Right hindlimb (tissue), 1 donor: Measurements from ENCODE around the gene CSTF3.
"Not testable (repeated sequence)": the region's sequence is repeated elsewhere in the genome, so short reads cannot be mapped to it uniquely, and the experiment has no call there.

Source experiments
- DNase-seq: peaks from one replicate; pipeline ENCODE4 v3.0.0-alpha.2; 2018

The CSTF3 gene

DNA sequence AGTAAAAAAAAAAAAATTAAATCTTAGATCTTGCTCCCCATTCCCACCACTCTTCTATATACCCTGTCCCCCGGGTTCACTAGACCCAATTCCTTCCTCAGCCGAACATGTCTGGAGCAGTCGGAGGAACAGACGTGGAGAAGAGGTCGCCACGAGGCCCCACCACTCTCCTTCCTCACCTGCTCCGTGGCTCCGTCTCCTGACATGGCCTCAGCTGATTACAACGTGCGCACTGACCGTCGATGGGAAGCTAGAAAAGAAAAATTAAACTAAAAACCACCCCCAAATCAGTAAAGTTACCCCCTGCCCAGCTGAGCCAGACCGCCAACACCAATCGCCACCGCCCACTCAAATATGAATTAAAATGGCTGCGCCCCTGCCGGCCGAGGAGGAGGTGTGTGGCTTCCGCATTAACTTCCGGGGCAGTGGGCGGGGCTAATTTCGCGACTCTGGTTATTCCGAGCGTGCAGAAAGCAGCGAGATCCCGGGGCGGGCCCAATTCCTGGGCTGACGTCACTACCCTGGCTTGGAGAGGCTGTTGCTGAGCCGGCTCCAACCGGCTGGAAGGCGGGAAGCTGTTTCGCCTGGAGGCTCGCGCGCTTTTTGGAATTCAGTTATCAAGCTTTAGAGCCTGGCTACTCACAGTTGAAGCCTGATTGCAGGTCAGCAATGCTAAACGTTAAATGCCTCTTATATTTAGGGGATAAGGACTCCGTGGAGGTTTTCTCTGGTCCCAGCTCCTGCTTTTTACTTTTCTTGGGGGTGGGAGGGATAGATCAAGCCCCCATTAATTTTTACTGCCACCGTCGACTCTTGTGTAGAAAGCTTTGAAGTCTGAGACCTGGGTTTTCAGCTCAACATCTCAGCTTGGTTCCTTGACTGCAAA lies at the start of gene CSTF3:
TSS of gene CSTF3 (minus strand) at position 361 of the 886 bp plus-strand sequence. CDS start at position 206, 155 bp downstream.
- peak; percentile 100 for DNase-seq

DNA sequence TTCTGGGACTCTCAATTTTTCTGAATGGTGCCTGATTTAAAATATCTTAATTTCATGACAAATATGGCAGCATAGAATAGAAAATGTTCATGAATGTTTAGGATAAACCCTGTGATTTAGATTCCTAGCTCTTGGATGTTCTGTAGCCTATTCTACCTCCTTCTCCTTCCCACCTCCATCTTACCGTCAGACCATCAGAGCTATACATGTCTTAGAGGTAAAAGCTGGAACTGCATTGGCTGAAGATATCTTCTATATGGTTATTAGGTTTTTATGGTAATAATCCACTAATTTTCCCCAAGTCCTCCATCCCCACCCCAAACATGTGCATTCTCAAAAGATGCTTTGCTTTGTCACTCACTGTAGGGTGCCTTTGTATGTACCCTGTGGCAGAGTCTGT lies 46.9 kb upstream of the CSTF3 start:
- no peak for DNase-seq

DNA sequence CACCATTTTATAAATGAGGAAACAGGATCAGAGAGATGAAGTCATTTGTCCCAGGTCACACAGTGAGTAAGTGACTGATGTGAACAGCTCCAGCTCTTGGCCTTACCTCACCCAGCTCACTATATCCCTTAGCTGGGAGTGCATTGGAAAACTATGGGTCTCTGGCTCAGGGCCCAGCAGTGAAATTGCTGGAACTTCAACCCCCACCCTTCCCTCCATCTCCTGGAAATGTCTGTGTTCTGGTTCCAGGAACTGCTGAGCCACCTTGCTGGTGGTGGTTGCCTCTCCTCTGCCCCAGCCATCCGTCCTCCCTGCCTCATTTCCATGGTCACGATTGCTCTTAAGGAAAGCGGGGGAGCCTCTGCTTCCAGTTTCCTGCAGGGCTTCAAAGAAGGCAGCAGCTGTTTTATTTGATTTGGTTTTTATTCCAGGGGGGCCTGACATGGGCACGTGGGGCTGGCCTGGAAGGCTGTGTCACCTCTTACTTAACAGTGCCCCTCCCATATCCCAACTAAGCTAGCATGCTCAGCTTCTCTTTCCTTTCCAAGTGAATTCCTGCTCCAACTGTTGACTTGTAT lies 46.2 kb upstream of the CSTF3 start:
- peak; percentile 48 for DNase-seq

DNA sequence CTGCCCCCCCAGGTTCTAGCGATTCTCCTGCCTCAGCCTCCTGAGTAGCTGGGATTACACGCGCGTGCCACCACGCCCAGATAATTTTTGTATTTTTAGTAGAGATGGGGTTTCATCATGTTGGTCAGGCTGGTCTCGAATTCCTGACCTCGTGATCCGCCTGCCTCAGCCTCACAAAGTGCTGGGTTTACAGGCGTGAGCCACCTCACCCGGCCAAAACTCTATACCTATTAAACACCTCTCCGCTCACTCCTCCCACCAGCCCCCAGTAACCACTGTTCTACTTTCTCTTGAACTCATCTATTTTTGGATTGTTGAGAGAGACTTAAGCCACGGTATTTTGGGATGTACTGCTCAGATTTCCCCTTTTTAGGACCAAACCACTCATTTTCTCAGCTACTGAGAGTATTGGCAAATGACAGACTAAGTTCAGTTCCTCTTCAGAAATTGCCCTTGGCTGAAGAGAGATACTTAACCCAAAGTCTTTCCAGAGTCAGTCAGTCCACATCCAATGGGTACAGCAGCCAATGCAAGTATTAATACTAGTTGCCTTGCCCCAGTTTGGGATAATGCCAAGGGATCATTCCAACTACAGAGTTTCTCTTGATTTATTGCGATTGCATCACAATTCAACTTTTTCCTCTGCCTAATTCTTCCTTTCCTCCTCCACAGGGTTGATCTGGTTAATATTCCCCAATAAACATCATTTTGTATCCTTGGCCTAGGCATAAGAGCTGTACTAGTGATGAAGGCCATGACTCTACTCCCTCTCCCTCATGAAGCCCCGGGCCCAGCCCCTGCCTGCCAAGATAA lies 36.8 kb upstream of the CSTF3 start:
- DNase-seq: no peak

DNA sequence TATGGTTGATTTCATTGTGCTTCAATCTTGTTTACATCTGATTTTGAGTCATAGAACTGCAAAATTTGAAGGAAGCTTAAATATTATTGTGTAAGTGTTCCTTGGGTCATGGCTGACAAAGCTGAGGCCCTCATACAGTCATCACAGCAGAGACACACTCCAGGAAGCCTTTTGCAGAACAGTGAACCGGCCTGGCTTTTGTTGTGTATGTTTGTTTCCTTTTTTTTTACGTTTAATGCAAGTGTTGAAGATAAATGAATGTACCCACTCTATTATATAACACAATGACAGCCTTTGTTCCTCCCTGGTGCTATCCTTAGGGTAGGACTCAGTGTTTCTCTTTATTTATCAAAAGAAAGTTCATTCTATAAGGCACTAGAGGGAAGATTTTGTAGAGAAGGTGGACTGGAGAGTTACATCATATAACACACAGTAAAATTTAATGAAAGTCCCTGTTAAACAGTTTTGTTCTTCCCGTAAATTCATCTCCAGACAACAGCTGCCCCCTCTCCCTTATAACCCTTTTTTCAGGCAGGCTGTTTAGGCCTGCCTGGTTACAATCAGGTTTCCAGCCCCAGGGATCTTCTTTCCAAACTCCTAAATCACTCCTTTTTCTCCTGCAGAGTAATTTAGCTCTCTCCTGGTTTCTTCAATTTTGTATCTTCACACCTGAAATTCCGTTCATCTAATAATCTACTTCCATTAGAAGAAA lies 34.3 kb upstream of the CSTF3 start:
- no peak for DNase-seq

DNA sequence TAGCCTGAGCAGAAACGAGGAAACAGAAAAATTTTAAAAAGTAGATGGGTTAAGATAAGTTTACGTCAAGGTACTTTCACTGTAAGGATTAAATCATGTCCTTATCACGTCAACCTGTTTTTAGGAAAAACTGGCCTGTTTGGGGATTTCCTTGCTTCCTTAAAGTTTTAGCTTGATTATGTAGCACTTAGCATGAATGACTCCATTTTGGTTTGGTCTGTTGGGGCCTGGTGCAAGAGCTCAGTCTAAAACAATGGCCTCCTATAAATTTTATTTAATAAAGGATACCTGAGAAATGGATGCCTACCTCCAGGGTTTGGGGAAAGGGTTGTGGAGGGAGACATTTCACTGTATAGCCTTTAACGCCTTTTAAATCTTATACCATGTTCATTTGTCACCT lies 33.2 kb upstream of the CSTF3 start:
- no peak for DNase-seq

DNA sequence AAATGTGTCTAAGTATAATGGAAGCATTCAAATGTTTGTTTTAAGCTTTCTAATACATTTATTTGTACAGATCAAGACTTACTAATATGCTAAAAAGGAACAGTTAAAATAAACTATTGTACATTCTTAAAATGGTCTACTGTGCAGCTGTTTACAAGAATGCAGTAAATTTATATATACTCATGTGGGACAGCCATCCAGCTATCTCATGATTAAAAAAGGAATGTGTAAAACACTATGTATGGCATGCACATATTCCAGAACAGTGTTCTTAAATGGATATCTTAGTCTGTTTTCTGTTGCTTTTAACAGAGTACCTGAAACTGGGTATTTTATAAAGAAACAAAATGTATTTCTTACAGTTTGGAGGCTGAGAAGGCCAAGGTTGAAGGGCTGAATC lies 30.2 kb upstream of the CSTF3 start:
- no peak for DNase-seq

DNA sequence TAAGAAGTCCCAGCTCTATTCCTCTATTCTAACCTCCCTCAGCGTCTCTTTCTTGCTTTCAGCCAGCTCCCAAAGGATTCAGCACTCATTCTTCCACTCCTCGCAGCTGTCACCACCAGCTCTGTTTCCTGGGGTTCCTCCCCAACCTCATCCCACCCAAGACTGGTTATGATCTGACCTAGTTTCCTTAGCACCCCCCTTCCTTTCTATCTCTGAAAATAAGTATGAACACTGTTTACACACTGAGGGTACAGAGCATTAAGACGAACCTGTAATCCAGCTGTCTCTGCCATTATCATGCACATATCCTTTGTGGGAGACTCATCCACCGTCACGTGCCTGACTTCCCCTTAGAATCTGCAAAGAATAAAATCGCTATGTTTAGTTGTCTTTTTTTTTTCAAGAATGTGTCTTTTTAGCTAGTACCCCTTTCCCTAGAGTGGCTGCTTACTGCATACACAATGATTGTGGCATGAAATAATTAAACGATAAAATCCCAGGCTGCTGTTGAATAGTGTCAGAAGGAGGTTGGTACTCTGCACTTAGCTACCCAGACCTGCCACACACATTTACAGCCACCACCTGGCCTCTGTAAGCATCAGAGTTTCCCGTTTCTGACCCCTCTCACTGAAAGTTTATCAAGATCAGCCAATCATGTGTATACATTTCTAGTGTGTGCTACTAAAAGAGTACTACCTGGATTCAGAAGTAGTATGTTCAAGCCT lies 26.9 kb upstream of the CSTF3 start:
- no peak for DNase-seq

DNA sequence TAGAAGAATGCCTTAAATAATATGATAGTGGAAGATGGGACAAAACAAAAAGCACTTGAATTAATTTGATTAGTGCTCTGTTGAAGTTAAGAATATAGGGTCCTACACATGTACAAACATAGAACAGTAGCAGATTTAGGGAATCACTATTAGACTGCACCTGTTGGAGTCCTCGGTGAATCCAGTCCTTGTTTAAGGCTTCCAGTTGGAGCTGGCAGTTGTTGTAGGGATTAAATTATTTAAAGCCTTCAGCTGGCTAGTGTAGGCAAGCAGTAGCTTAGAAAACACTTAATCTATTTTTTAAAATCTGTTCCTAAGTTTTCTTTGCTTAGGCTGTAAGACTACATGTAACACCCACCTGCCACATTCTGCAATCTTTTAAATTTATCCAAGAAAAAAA lies 24.5 kb upstream of the CSTF3 start:
- no peak for DNase-seq

DNA sequence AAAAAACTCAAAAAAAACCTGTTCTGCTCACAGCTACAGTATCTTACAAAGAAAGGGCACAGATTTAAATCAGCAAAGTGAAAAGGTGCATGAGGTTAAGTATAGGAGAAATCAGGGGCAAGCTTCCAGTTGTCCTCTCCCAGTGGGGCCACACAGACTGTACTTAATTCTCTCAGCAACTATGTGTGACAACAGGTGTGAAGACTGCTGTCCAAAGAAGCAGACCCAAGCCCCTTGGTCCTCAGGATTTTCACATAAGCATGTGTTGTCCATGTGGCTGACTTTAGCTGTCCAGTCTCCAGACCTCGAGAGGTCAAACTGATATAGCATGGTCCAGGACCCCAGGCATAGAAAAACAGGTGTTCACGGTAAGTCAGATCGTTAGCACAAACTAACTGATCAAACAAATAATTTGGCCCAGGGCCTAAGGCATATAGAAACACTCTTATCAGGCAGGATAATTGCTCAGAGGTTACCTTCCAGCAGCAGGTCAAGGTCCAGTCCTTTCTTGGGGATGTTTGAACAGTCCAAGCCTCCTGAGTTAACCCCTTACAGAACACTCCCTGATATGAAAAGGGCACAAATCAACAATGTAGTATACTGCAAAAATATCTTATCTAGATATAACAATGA lies 21.1 kb upstream of the CSTF3 start:
- DNase-seq: no peak

DNA sequence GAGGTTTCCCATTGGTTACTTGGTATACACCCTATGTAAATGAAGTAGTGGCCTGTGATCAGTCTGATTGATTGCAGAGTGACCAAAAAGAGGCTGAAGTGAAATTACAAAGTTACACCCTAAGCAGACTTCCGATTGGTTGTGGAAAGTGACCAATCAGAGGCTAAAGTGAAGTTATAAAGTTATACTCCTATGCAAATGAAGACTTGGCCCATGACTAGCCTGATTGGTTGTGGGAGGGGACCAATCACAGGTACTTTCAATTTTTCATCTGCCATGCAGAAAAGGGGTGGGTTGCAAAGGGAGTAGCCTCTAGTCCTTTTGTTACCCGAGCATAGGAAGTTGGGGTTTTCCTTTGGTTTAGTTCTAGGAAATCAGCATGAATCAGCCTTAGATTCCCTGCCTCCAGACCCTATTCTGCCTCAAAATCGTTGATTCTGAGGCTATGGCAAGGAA lies 18.1 kb upstream of the CSTF3 start:
- DNase-seq: no peak

DNA sequence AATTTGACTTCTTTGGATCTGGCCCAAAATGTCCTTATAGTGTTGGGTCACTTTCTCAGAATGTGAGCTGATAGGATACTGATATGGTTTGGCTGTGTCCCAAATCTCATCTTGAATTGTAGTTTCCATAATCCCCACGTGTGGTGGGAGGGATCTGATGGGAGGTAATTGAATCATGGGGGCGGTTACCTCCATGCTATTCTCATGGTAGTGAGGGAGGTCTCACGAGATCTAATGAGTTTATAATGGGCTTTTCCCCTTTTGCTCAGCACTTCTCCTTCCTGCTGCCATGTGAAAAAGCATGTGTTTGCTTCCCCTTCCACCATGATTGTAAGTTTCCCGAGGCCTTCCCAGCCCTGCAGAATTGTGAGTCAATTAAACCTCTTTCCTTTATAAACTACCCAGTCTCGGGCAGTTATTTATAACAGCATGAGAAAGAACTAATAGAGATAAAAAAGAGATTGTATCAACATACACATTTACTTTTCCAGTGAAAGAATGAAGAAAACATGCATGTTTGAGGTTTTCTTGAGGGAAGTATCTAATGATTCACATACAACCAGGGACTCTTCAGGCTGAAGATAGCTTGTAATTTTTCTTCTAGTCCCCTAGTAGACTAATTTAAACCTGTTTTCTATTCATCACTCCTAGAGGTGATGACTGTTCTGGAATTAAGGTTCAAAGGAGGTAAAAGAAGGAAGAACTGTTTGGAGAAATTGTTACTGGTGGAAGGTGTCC lies 17.3 kb upstream of the CSTF3 start:
- DNase-seq: no peak

DNA sequence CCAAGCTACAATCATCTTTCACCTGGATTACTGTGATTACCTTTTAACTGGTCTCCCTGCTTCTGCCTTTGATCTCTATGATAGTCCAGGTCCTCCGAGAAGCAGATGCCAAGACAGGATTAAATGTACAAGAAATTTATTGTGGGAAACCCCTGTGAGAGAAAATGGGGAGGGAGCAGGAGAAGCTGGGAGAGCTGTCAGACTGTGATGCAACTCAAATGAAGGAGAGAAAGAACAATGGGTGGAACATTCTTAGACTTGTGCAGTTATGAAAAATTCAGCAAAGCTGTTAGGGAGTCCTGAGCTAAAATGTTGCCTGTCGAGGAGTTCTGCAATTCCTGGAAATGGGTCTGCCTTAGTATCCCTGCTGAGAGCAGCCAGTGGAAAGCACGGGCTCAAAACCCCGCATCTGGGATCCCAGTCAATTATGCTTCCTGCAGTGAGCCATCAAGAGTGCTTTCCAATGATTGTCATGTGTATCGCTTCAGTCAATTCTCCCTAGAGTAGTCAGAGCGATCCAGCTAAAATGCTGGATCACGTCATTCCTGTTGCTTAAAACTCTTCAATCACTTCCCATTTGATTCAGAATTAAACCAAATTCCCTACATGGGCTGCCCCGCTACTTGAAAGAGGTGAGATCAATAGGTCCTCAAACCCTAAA lies 16.5 kb upstream of the CSTF3 start:
- no peak for DNase-seq

DNA sequence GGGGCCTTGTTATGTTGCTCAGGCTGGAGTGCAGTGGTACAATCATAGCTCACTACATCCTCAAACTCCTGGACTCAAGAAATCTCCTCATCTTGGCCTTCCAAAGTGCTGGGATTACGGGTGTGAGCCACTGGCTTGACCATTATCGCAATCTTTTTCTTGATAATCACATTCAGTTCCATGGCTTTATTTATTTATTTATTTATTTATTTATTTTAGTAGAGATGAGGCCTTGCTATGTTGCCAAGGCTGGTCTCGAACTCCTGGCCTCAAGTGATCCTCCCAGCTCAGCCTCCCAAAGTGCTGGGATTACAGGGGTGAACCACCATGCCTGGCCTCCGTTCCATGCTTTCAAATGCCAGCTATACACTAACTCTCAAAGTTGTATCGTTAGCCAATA lies 15.5 kb upstream of the CSTF3 start:
- not testable (repeated sequence) for DNase-seq

DNA sequence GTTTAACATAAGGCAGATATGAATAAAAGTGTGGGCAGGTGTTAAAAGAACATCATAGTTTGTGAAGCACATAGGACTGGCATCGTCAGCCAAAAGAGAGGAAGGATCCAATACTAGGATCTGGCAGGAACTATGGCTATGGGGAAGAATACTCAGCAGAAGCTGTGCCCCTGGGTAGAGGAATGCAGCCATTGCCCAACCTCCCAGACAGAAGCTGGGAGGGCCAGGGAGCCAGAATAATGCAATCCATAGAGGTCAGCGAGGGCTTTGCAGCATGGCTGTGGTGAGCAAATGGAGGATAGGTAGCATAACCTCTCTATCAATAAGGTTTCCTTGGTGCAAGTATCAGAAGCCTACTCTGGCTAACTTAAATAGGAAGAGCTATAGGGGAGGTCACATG lies 11.7 kb upstream of the CSTF3 start:
- no peak for DNase-seq

DNA sequence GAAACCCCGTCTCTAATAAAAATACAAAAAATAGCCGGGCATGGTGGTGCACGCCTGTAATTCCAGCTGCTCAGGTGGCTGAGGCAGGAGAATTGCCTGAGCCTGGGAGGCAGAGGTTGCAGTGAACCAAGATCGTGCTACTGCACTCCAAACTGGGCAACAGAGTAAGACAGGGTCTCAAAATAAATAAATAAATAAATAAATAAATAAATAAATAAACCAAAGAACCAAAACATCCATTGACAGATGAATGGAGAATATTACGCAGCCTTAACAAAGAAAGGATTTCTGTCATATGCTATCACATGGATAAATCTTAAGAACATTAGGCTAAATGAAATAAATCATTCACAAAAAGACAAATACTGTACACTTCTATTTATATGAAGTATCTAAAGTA lies 11.1 kb upstream of the CSTF3 start:
- no peak for DNase-seq

DNA sequence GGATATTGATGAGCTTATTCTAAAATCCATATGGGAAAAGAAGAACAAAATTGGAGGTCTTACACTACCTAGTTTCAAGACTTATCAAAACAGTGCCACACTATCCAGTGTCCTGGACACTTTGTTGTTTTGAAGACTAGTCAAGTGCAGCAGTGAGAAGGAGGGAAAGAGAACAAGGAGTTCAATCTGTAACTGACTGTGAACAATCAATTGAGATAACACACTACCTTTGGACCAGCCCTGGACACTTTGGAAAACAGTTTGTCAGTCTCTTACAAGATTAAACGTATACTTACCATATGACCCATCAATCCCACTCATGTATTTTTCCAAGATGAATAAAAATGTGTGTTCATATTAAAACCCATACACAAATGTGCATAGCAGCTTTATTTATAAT lies 10.0 kb upstream of the CSTF3 start:
- no peak for DNase-seq

DNA sequence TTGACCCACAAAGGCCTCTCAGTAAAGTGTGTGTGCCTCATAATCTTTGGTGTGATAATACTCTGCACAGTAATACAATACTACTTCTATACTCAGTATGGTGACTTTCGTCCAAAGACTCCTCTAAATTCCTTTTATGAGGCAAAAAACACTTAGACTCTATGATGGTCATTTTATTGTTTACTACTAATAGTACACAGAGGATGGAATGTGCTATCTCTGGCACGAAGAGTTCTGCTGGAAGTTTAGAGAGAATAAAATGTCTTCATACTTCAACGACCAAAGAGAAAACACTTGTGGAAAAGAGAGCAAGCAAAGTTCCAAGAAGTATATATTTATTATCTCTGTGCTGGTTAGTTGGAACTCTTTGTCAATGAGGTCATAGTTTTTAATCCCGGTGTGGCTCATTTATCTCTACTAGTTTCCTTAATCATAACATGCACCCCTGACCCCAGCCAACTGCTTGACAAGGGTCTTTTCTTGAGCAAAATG lies 7.5 kb upstream of the CSTF3 start:
- no peak for DNase-seq

DNA sequence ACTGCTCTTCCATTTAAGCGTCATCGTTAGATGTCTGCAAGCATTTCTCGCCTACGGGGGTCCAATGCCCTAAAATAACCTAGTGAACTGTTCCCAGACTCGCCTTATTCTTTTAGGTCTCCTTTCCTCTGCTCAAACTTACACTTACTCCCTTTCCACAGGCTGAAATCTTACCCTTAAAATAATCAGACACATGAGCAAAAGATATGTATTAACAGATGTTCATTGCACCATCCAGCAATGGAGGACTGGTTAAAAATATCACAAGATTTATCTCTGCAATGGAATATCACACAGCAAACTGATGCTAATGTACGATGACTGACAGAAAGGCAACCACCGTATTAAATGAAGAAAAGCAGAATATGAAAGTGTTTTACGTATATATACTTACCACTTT lies 1.6 kb upstream of the CSTF3 start:
- DNase-seq: no peak

DNA sequence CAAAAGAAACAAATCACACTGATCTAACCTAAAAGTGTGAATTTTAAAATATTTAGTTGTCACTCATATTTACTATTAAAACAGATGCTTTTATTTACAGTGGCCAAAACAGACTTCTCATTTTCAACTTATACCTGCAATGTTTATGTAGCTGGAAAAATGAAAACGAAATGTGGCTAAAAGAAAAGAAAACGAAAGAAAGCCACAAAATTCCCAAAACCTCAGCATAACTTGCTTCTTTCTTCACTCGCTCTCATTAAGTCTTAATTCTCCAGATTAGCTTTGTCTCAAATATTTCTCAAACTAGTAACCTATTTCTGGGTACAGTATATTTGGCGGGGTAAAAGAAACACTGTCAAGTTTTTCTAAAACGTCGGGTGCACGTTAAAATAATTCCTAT lies 693 bp downstream of the CSTF3 start:
- DNase-seq: no peak
